ENCODE data around the gene DPP9. TPM values are rescaled to one million over a fixed set of nuclear protein-coding genes. Genes with fewer than 3 reads are reported as not detected.
A peak's percentile ranks its signal among the peaks of the same experiment; 100 is the strongest.

Gene DPP9
- total RNA-seq, 1 donor from 2014 or later = 31.5 TPM

DNA sequence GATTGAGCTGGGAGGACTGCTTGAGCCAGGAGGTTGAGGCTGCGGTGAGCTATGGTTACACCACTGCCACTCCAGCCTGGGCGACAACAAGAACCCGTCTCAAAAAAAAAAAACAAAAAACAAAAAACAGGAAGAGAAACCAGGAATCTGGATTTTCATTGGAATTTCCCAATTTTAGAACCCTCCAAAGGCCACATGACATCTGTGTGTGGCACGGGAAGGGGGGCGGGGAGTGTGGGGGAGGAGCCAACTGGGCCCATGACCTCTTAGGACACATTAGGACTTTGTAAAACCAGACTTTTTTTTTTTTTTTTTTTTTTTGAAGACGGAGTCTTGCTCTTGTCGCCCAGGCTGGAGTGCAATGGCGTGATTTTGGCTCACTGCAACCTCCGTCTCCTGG is 32.3 kb downstream of the DPP9 start:
- no peaks in the 10 kb centered on the region for H3K9me3 Mint-ChIP-seq (ENCODE audit: low read depth)
- H3K4me1 Mint-ChIP-seq (ENCODE audit: low read depth) = peaks cover 13% of the 10 kb centered on the region
- peaks cover 24% of the 10 kb centered on the region for H3K36me3 Mint-ChIP-seq (ENCODE audit: low read depth)
- no peaks in the 10 kb centered on the region for H3K27me3 Mint-ChIP-seq (ENCODE audit: low read depth)
- no peak for TF ChIP-seq CTCF (IDR thresholded peaks at IDR 0.05)
- DNase-seq (ENCODE audit: low spot score) = no peak
- H3K4me3 Mint-ChIP-seq (ENCODE audit: unreplicated experiment) = no peak overlapping the region
- no peak overlapping the region for H3K27ac Mint-ChIP-seq (ENCODE audit: unreplicated experiment)

DNA sequence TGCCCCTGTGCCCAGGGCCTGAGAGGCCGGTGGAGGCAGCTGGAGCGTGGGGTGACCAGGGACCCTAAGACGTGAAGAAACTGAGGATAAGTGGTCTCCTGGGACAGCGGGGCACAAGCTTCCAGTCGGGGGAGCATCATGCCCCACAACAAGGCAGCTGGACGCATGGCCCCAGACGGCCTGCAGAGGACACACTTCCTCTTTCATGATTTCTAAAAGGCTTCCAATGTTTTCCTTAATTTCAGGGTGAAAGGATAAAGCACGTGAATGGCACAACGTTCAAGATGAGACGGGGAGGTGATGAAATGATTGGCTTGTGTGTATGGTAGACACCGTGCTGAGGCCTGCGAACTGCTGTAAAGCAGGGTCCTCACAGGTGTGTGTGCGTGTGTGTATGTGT is 33.3 kb downstream of the DPP9 start:
- Mint-ChIP-seq H3K9me3 (ENCODE audit: low read depth) (no peaks in the 10 kb centered on the region), H3K27me3 (ENCODE audit: low read depth) (no peaks in the 10 kb centered on the region), H3K27ac (ENCODE audit: unreplicated experiment) (no peak overlapping the region), H3K4me3 (ENCODE audit: unreplicated experiment) (no peak overlapping the region), H3K36me3 (ENCODE audit: low read depth) (peaks cover 24% of the 10 kb centered on the region), H3K4me1 (ENCODE audit: low read depth) (peaks cover 9% of the 10 kb centered on the region)
- DNase-seq (ENCODE audit: low spot score) = no peak
- peak; percentile 29 for TF ChIP-seq CTCF (IDR thresholded peaks at IDR 0.05)

GRCh38 chr19:4689403-4689802 is 34.2 kb downstream of the DPP9 start:
- H3K36me3 Mint-ChIP-seq (ENCODE audit: low read depth) = peaks cover 21% of the 10 kb centered on the region
- no peaks in the 10 kb centered on the region for H3K9me3 Mint-ChIP-seq (ENCODE audit: low read depth)
- H3K4me3 Mint-ChIP-seq (ENCODE audit: unreplicated experiment) = no peak overlapping the region

DNA sequence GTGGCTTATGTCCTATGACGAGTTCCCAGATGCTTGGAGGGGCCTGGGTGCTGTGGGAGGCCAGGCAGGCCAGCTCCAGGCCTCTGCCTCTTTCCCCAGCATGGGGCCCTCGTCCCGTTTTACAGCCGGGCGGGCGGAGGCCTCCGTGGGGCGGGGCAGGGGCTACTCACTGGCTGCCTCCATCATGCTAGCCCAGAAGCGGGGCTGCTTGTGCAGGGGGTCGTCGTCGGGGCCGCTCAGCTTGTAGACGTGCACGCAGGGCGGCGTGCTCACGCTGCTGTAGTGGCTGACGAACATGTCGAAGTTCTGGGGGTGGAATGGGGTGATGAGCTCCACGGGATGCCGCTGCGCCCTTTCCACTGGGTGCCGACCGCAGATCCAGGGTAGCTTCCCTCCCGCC is 35.1 kb downstream of the DPP9 start:
- Mint-ChIP-seq H3K36me3 (ENCODE audit: low read depth) (peaks cover 16% of the 10 kb centered on the region), H3K27me3 (ENCODE audit: low read depth) (no peaks in the 10 kb centered on the region), H3K4me3 (ENCODE audit: unreplicated experiment) (no peak overlapping the region), H3K4me1 (ENCODE audit: low read depth) (no peaks in the 10 kb centered on the region), H3K27ac (ENCODE audit: unreplicated experiment) (no peak overlapping the region), H3K9me3 (ENCODE audit: low read depth) (no peaks in the 10 kb centered on the region)
- TF ChIP-seq CTCF (IDR thresholded peaks at IDR 0.05) = no peak
- DNase-seq (ENCODE audit: low spot score) = no peak

More at GRCh38 chr19:4689403-4689802, 34.2 kb downstream of the DPP9 start:
- no peak overlapping the region for H3K27ac Mint-ChIP-seq (ENCODE audit: unreplicated experiment)
- peaks cover 6% of the 10 kb centered on the region for H3K4me1 Mint-ChIP-seq (ENCODE audit: low read depth)
- TF ChIP-seq CTCF (IDR thresholded peaks at IDR 0.05) = no peak
- H3K27me3 Mint-ChIP-seq (ENCODE audit: low read depth) = no peaks in the 10 kb centered on the region
- DNase-seq (ENCODE audit: low spot score) = no peak

- DNase-seq (ENCODE audit: low spot score) = no peak
- Mint-ChIP-seq H3K4me1 (ENCODE audit: low read depth) (no peaks in the 10 kb centered on the region), H3K4me3 (ENCODE audit: unreplicated experiment) (no peak overlapping the region), H3K27me3 (ENCODE audit: low read depth) (no peaks in the 10 kb centered on the region), H3K27ac (ENCODE audit: unreplicated experiment) (no peak overlapping the region), H3K9me3 (ENCODE audit: low read depth) (no peaks in the 10 kb centered on the region), H3K36me3 (ENCODE audit: low read depth) (peaks cover 9% of the 10 kb centered on the region)
- no peak for TF ChIP-seq CTCF (IDR thresholded peaks at IDR 0.05)
Measured at GRCh38 chr19:4687396-4687795, 36.2 kb downstream of the DPP9 start.

Measured in chondrocyte (in vitro differentiated cells).